ENCODE measurements around the gene GAK. TPM values are rescaled to one million over a fixed set of nuclear protein-coding genes. Genes with fewer than 3 reads are reported as not detected.
A peak's percentile ranks its signal among the peaks of the same experiment; 100 is the strongest.

Gene GAK
- total RNA-seq, 1 donor from 2014 or later, result 97.1 TPM

DNA sequence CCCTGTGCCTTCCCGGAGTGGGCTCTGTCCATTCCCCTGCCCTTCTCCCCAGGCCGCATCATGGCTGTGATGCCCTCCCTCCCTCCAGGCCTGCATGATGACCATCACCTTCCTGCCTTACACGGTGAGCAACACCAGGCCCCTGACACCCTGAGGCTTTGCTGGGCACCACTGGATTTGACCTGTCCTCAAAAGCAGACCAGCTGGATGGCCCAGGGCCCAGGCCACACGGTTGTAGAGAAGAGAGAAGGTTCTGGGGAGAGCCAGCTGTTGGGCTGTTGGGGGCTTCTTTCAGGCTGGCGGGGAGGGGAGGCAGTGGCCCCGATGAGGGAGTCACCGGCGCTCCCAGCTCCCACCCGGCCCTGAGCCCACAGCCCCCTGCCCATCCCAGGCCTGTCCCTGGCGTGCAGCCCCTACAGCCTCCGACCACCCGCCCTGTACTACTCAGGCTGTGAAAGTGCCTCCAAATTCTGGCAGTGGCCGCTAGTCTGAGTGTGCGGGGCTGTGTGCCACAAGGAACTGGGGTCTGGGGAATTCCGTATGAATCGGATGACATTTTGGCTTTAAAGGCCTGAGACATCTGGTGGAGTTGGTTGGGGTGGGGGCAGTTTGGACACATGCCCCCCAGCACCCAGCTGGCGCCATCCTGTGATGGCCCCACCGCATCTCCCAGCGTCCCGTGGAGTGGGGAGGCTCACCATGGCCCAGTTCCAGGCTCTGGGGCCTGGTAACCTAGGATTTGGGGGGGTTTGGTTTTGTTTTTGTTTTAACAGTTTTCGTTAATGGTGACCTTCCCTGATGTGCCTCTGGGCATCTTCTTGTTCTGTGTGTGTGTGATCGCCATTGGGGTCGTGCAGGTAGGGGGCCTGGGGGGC, 19.7 kb upstream of the GAK start:
- H3K4me1 Mint-ChIP-seq (ENCODE audit: unreplicated experiment), result no peaks in the 10 kb centered on the region
- peak; percentile 64 for DNase-seq (ENCODE audit: extremely low spot score, unreplicated experiment)
- no peaks in the 10 kb centered on the region for H3K36me3 Mint-ChIP-seq
- TF ChIP-seq, protein P1, sequence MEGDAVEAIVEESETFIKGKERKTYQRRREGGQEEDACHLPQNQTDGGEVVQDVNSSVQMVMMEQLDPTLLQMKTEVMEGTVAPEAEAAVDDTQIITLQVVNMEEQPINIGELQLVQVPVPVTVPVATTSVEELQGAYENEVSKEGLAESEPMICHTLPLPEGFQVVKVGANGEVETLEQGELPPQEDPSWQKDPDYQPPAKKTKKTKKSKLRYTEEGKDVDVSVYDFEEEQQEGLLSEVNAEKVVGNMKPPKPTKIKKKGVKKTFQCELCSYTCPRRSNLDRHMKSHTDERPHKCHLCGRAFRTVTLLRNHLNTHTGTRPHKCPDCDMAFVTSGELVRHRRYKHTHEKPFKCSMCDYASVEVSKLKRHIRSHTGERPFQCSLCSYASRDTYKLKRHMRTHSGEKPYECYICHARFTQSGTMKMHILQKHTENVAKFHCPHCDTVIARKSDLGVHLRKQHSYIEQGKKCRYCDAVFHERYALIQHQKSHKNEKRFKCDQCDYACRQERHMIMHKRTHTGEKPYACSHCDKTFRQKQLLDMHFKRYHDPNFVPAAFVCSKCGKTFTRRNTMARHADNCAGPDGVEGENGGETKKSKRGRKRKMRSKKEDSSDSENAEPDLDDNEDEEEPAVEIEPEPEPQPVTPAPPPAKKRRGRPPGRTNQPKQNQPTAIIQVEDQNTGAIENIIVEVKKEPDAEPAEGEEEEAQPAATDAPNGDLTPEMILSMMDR (conservative IDR thresholded peaks at IDR 0.05), result no peak
- H3K9me3 Mint-ChIP-seq, result no peaks in the 10 kb centered on the region
- H3K4me3 Mint-ChIP-seq, result no peak overlapping the region
- H3K27ac Mint-ChIP-seq, result no peak overlapping the region
- H3K27me3 Mint-ChIP-seq, result no peaks in the 10 kb centered on the region

DNA sequence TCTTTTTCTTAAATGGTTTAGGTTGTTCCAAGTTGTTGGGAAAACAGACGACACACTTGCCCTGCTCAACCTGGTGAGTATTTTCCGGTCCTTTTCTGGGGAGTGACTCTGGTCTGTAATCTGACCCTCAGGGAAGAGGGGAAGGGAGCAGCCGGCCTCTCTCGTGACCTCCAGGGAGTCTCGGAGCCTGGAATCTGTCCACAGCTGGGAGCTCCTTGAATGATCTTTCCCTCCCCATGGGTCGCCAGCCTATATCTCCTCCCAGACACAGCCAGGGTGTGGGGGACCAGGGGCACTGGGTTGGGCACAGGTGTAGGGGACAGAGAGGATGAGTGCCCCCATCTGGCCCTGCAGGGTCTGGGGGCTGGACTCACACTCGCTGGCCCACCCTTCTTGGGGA, 19.1 kb upstream of the GAK start:
- Mint-ChIP-seq H3K4me3 (no peak overlapping the region), H3K27ac (no peak overlapping the region), H3K36me3 (no peaks in the 10 kb centered on the region), H3K4me1 (ENCODE audit: unreplicated experiment) (no peaks in the 10 kb centered on the region), H3K27me3 (no peaks in the 10 kb centered on the region), H3K9me3 (no peaks in the 10 kb centered on the region)
- peak; percentile 54 for DNase-seq (ENCODE audit: extremely low spot score, unreplicated experiment)
- TF ChIP-seq, protein P1 (conservative IDR thresholded peaks at IDR 0.05), result no peak

DNA sequence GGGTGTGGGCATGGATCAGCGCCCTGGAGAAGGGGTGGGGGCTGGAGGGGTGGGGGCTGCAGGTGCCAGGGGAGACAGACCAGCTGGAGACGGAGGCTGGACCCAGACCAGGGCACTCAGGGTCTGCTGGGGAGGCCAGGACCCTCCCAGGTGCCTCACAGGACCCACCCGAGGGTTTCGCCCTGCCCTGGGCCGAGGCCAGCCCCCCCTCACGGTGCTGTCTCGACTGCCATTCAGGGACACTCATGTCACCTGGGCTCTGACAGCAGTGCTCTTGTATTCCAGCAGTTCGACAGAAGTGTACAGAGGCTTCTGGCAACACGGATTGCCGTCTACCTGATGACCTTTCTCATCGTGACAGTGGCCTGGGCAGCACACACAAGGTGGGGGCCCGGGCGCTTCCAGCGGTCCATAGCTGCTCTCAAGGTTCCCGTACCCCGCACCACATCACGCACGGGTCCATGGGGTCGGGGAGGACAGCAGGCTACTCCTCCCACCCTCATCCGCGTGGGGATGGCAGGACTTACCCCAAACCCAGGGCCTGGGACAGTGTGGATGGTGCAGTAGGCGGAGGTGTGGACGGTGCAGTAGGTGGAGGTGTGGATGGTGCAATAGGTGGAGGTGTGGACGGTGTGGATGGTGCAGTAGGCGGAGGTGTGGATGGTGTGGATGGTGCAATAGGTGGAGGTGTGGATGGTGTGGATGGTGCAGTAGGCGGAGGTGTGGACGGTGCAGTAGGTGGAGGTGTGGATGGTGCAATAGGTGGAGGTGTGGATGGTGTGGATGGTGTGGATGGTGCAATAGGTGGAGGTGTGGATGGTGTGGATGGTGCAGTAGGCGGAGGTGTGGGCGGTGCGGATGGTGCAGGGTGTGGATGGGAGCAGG, 18.3 kb upstream of the GAK start:
- Mint-ChIP-seq H3K27me3 (peaks cover 6% of the 10 kb centered on the region), H3K4me3 (no peak overlapping the region), H3K36me3 (no peaks in the 10 kb centered on the region), H3K27ac (no peak overlapping the region), H3K4me1 (ENCODE audit: unreplicated experiment) (peaks cover 7% of the 10 kb centered on the region), H3K9me3 (no peaks in the 10 kb centered on the region)
- no peak for DNase-seq (ENCODE audit: extremely low spot score, unreplicated experiment)
- TF ChIP-seq, protein P1 (conservative IDR thresholded peaks at IDR 0.05), result no peak

DNA sequence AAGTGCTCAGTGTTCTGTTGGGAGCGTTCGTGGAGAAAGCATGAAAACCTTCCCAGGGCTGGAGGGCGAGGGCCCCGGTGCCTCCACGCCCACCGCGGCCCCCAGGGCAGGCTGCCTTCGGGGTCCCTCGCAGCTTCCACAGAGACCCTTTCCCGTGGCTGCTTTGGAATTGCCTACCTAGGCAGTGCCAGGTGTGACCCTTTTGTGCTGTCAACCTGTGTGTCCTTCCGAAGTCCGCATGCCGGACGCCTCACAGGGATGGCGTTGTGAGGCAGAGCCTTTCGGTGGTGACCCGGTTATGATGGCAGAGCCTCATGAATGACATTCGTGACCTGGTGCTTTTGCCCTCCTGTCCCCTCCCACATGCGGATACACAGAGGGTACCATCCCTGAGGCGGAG, 17.5 kb upstream of the GAK start:
- Mint-ChIP-seq H3K4me3 (no peak overlapping the region), H3K27me3 (peaks cover 13% of the 10 kb centered on the region), H3K4me1 (ENCODE audit: unreplicated experiment) (peaks cover 11% of the 10 kb centered on the region), H3K27ac (no peak overlapping the region), H3K36me3 (no peaks in the 10 kb centered on the region), H3K9me3 (no peaks in the 10 kb centered on the region)
- no peak for DNase-seq (ENCODE audit: extremely low spot score, unreplicated experiment)
- TF ChIP-seq, protein P1 (conservative IDR thresholded peaks at IDR 0.05), result no peak

DNA sequence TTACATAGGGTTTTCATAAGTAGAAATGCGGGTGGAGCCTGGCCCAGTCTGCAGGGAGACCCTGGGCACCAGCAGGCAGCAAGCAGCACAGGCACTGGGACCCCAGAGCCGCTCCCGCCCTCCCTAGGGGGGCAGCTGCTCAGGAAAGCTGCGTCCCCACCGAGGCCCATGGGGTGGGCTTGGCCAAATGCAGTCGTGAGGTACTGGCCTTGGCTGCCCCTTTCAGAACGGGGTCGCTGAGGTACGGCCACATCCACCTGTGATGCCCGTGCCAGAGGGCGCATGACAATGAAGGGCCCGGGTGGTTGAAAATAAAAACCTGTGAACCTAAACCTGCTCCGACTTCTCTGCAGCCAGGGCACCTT, 16.8 kb upstream of the GAK start:
- peaks cover 11% of the 10 kb centered on the region for H3K4me1 Mint-ChIP-seq (ENCODE audit: unreplicated experiment)
- peaks cover 14% of the 10 kb centered on the region for H3K27me3 Mint-ChIP-seq
- no peak overlapping the region for H3K4me3 Mint-ChIP-seq
- TF ChIP-seq, protein P1 (conservative IDR thresholded peaks at IDR 0.05), result no peak
- H3K9me3 Mint-ChIP-seq, result no peaks in the 10 kb centered on the region
- no peaks in the 10 kb centered on the region for H3K36me3 Mint-ChIP-seq
- no peak overlapping the region for H3K27ac Mint-ChIP-seq
- no peak for DNase-seq (ENCODE audit: extremely low spot score, unreplicated experiment)
